Measurements from ENCODE around the gene CRACR2A.

DNA sequence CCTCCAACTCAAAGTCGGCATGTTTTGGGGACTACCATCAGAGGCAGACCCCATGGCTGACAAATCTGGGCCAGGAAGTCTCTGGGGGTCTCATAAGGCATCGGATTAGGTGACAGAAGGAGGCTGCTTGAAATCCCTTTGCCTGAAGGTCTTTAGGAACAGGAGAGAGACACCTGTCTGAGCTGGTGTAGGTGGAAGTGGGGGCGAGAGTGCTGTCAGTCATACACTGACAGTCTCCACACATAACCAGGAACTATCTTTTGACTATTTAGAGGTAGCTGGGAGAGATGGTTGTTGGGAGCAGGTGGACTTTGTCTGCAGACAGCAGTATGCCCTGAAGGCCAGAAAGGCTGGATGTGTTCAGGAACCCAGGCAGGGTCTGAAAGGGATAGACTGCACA lies 163.2 kb downstream of the CRACR2A start:
- TF ChIP-seq SPI1 (IDR thresholded peaks at IDR 0.05; ENCODE audit: borderline replicate concordance, low read depth): no peak
- TF ChIP-seq, protein P1, sequence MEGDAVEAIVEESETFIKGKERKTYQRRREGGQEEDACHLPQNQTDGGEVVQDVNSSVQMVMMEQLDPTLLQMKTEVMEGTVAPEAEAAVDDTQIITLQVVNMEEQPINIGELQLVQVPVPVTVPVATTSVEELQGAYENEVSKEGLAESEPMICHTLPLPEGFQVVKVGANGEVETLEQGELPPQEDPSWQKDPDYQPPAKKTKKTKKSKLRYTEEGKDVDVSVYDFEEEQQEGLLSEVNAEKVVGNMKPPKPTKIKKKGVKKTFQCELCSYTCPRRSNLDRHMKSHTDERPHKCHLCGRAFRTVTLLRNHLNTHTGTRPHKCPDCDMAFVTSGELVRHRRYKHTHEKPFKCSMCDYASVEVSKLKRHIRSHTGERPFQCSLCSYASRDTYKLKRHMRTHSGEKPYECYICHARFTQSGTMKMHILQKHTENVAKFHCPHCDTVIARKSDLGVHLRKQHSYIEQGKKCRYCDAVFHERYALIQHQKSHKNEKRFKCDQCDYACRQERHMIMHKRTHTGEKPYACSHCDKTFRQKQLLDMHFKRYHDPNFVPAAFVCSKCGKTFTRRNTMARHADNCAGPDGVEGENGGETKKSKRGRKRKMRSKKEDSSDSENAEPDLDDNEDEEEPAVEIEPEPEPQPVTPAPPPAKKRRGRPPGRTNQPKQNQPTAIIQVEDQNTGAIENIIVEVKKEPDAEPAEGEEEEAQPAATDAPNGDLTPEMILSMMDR (IDR thresholded peaks at IDR 0.05; ENCODE audit: insufficient read depth, low read length): no peak
